ENCODE data around the gene ORC5. TPM values are rescaled to one million over a fixed set of nuclear protein-coding genes. Genes with fewer than 3 reads are reported as not detected.

Gene ORC5
- total RNA-seq, 1 experiment from 2014 or later: 37.0 TPM

DNA sequence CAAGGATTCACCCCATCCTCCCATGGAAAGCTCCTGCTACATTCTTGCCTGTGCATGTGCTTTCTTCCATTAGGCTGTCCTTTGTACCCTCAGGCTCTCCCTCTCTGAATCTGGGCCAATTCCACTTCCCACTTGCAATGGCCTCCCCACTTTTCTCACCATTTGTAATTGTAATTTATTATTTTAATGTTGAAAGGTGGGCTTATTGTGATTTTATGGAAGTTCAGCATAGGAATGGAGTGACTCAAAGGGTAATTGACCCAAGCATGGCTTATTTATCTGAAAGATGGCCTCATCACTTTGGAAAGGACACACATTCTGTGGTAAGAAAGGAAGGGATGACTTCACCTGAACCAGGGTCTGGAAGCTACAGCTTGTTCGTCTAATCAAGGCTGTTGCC lies 46.9 kb upstream of the ORC5 start:
- no peak overlapping the region for H3K27ac Mint-ChIP-seq (ENCODE audit: unreplicated experiment)
- intact Hi-C loops (cut with micrococcal nuclease; ENCODE audit: unreplicated experiment): no loop called here

DNA sequence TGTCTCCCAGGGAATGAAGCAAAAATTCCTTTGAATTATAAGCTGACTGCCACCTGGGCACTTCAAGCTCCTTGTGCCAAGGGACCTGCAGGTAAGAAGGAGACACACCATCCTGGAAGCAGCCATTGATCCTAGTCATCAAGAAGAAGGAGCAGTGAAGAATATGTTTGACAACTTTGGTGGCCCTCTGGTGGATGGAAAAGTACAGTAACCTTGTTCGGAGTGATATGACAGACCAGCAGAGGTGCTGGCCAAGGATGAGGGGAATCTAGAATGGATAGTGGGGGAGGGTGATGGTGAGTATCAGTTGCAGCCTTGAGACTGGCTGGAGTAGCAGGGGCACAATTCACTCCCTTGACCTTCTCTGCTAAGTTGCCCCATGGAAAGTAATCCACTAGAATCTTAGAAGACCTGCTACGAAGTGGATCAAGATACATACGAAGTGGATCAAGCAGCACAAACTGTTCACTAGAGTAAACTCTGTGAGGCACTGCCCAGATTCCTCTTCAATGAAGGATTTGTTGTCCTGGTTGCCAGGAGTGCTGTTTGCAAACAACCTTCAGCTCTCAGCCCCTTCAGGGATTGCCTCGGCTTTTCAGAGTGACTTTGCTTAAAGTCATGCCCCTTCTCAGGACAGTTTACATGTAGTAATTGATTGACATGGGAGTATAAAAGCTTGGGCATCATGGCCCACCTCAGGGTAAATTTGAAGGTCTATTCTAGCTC lies 44.8 kb upstream of the ORC5 start:
- no peaks in the 10 kb centered on the region for H3K4me1 ChIP-seq
- CTCF ChIA-PET: interaction anchor here (2.3 kb wide), 1 partner anchor 20 kb away, joined by 24 read pairs; no protein-coding TSS in a partner anchor
- Mint-ChIP-seq H3K9me3 (ENCODE audit: unreplicated experiment) (no peaks in the 10 kb centered on the region), H3K36me3 (ENCODE audit: insufficient read depth, unreplicated experiment) (no peaks in the 10 kb centered on the region), H3K27me3 (ENCODE audit: insufficient read depth, unreplicated experiment) (peaks cover 7% of the 10 kb centered on the region), H3K4me1 (ENCODE audit: low read depth, unreplicated experiment) (no peaks in the 10 kb centered on the region), H3K27ac (ENCODE audit: unreplicated experiment) (no peak overlapping the region), H3K4me3 (ENCODE audit: unreplicated experiment) (no peak overlapping the region)
- POLR2A ChIA-PET: no interaction called here
- H3K9me3 ChIP-seq: no peaks in the 10 kb centered on the region
- H3K4me3 ChIP-seq (ENCODE audit: low read depth, low read length): no peak overlapping the region
- TF ChIP-seq, protein P1, sequence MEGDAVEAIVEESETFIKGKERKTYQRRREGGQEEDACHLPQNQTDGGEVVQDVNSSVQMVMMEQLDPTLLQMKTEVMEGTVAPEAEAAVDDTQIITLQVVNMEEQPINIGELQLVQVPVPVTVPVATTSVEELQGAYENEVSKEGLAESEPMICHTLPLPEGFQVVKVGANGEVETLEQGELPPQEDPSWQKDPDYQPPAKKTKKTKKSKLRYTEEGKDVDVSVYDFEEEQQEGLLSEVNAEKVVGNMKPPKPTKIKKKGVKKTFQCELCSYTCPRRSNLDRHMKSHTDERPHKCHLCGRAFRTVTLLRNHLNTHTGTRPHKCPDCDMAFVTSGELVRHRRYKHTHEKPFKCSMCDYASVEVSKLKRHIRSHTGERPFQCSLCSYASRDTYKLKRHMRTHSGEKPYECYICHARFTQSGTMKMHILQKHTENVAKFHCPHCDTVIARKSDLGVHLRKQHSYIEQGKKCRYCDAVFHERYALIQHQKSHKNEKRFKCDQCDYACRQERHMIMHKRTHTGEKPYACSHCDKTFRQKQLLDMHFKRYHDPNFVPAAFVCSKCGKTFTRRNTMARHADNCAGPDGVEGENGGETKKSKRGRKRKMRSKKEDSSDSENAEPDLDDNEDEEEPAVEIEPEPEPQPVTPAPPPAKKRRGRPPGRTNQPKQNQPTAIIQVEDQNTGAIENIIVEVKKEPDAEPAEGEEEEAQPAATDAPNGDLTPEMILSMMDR (IDR thresholded peaks at IDR 0.05; ENCODE audit: insufficient read depth in 1 of 2, low read depth in 1 of 2, low read length in 1 of 2, severe bottlenecking in 1 of 2, unreplicated experiment in 1 of 2): peak; percentile 40 to 53
- intact Hi-C loops (cut with micrococcal nuclease; ENCODE audit: unreplicated experiment): no loop called here
- no peaks in the 10 kb centered on the region for H3K36me3 ChIP-seq (ENCODE audit: control insufficient read depth, insufficient read depth, low read length)
- no peaks in the 10 kb centered on the region for H3K27me3 ChIP-seq (replicated peaks; ENCODE audit: control insufficient read depth, insufficient read depth, low read length)
- no TSS peak for BruUV-seq (replicated peaks)
- peak in 1 of 2 experiments; percentile 52 for DNase-seq

More for the DNA sequence above, 46.9 kb upstream of the ORC5 start:
- H3K9me3 Mint-ChIP-seq (ENCODE audit: unreplicated experiment): no peaks in the 10 kb centered on the region
- POLR2A ChIA-PET: no interaction called here
- BruUV-seq (replicated peaks): no TSS peak
- DNase-seq: no peak
- no peak overlapping the region for H3K4me3 Mint-ChIP-seq (ENCODE audit: unreplicated experiment)
- H3K36me3 Mint-ChIP-seq (ENCODE audit: insufficient read depth, unreplicated experiment): no peaks in the 10 kb centered on the region
- peaks cover 7% of the 10 kb centered on the region for H3K27me3 Mint-ChIP-seq (ENCODE audit: insufficient read depth, unreplicated experiment)
- no peaks in the 10 kb centered on the region for H3K4me1 ChIP-seq
- TF ChIP-seq, protein P1 (IDR thresholded peaks at IDR 0.05; ENCODE audit: insufficient read depth in 1 of 2, low read depth in 1 of 2, low read length in 1 of 2, severe bottlenecking in 1 of 2, unreplicated experiment in 1 of 2): no peak
- no peak overlapping the region for H3K4me3 ChIP-seq (ENCODE audit: low read depth, low read length)
- no peaks in the 10 kb centered on the region for H3K9me3 ChIP-seq
- CTCF ChIA-PET: interaction anchor here (1.4 kb wide), 1 partner anchor 23 kb away, joined by 4 read pairs; no protein-coding TSS in a partner anchor
- H3K27me3 ChIP-seq (replicated peaks; ENCODE audit: control insufficient read depth, insufficient read depth, low read length): no peaks in the 10 kb centered on the region
- H3K4me1 Mint-ChIP-seq (ENCODE audit: low read depth, unreplicated experiment): no peaks in the 10 kb centered on the region
- no peaks in the 10 kb centered on the region for H3K36me3 ChIP-seq (ENCODE audit: control insufficient read depth, insufficient read depth, low read length)

DNA sequence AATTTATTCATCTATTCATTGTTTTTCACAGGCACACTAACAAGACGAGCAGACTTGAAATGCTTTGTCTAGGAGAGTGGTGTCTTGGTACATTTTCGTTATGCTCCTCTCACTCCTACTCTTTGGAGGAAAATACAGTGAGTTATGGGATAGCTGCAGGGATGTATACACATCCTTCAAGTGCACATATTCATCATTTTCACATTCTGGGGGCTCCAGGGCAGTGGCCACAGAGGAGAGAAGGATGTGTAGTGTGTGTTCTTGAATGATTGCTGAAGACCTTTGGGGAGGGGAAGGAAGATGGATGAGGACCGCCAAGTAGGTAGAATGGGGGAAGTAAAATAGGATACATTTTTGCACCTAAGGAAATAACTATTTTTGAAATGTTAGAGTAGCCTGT lies 34.8 kb upstream of the ORC5 start:
- intact Hi-C loops (cut with micrococcal nuclease; ENCODE audit: unreplicated experiment): no loop called here
- no peak overlapping the region for H3K4me3 ChIP-seq (ENCODE audit: low read depth, low read length)
- no peak overlapping the region for H3K4me3 Mint-ChIP-seq (ENCODE audit: unreplicated experiment)
- no TSS peak for BruUV-seq (replicated peaks)
- H3K27me3 Mint-ChIP-seq (ENCODE audit: insufficient read depth, unreplicated experiment): peaks cover 3% of the 10 kb centered on the region
- CTCF ChIA-PET: no interaction called here
- H3K9me3 ChIP-seq: no peaks in the 10 kb centered on the region
- H3K27me3 ChIP-seq (replicated peaks; ENCODE audit: control insufficient read depth, insufficient read depth, low read length): no peaks in the 10 kb centered on the region
- TF ChIP-seq, protein P1 (IDR thresholded peaks at IDR 0.05; ENCODE audit: insufficient read depth in 1 of 2, low read depth in 1 of 2, low read length in 1 of 2, severe bottlenecking in 1 of 2, unreplicated experiment in 1 of 2): no peak
- no peak for DNase-seq
- H3K27ac Mint-ChIP-seq (ENCODE audit: unreplicated experiment): no peak overlapping the region
- POLR2A ChIA-PET: no interaction called here
- no peaks in the 10 kb centered on the region for H3K4me1 ChIP-seq
- H3K36me3 ChIP-seq (ENCODE audit: control insufficient read depth, insufficient read depth, low read length): no peaks in the 10 kb centered on the region
- H3K9me3 Mint-ChIP-seq (ENCODE audit: unreplicated experiment): no peaks in the 10 kb centered on the region
- no peaks in the 10 kb centered on the region for H3K36me3 Mint-ChIP-seq (ENCODE audit: insufficient read depth, unreplicated experiment)
- no peaks in the 10 kb centered on the region for H3K4me1 Mint-ChIP-seq (ENCODE audit: low read depth, unreplicated experiment)
